Stimulated activated CD8-positive, alpha-beta memory T cell treated with anti-CD3 and anti-CD28 coated beads, Interleukin-12 subunit alpha, Interleukin-12 subunit beta, amount 100 ng/mL, for 1 hour (primary cell): ENCODE measurements around the gene C13orf46.

Experiments
- DNase-seq: peaks from one replicate; pipeline ENCODE4 v3.0.0-alpha.2; 2020; ENCODE audit warnings: low read depth

C13orf46 gene

GRCh38 chr13:113938246-113938645, 35.6 kb downstream of the C13orf46 start:
- no peak for DNase-seq

GRCh38 chr13:113937527-113938180, 36.2 kb downstream of the C13orf46 start:
- DNase-seq: no peak

DNA sequence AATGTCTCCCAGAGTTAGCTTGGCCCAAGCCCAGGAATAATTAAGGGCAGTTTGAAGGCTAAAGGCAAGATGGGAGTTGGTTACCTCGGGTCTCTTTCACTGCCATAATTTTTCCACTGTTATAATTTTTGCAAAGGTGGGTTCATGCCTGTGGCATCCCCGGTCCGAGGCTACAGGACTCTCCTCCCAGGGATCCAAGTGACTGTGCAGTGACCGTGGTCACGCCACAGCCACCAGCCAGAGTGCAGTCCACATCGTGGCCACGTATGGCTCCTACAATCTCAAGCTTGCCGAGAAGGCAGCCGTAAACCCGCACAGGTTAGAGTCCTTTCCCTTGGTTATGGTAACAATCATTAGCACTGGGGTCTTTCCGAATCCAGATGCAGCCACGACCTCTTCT, 36.8 kb downstream of the C13orf46 start:
- no peak for DNase-seq

DNA sequence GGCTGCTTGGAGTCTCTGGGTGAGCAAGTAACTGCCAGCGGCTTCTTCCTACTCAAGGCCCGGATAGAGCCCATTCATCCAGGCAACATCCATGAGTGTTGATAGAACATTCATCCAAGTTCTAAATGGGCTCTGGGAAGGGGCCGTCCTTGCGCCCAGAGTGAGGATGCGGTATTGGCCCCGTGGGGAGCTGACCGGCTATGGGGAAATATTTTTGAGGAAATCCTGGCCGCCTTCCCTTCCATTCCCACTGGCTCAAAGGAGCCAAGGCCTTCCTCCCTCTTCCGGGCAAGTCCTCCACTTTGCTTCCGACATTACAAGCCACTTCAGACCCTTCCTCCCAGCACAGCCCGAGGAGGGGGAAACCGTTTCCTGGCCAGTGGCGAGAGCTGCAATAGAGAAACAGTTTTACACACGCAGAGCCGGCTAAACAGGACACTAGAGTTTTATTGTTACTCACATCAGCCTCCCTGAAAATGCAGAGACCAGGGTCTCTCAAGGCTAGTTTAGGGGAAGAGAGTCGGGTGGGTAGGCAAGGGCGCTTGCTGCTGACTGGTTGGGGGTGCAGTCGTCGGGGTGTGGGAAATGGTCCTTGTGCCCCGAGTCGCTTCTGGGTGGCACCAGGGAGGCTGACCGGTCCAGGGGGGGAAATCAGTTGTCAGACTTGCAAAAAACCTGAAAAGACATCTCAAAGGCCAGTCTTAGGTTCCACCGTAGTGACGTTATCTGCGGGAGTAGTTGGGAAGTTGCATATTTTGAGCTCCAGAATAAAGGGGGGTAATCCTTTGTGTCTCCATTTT, 37.5 kb downstream of the C13orf46 start:
- DNase-seq: no peak

DNA sequence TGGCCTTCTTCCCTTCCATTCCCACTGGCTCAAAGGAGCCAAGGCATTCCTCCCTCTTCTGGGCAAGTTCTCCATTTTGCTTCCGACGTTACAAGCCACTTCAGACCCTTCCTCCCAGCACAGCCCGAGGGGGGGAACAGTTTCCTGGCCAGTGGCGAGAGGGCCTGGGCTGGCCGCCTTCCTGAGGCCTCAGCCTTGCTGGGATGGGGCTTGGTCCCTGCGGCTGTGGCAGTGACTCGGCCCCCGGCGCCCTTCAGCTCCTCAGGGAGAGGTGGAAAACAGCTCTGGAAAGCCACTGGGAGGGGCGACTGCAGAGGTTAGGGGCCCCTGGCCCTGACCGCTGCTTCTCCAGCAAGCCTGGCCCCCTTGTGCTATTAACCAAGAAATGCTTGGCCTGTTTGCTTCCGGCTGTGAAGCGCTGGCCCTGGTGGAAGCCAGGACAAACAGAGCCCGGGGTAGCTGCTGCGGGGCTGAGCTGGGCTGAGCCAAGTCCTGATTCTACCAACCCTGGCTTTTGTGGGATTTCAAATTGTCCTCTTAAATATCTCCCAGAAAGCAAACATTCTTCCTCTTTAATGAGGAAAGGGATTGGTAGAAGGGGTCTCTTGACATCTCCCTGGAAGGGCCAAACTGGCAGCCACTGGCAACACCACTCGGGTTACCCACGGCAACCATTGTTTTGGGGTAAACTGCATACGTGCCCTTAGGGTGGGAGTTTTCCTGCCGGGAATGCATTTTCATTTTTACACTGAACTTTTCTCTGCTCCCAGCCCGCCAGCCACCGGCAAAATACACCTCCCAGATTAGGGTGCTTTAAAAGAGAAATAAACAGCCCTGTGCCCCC, 38.7 kb downstream of the C13orf46 start:
- no peak for DNase-seq

GRCh38 chr13:113934576-113934975, 39.3 kb downstream of the C13orf46 start:
- DNase-seq: no peak

DNA sequence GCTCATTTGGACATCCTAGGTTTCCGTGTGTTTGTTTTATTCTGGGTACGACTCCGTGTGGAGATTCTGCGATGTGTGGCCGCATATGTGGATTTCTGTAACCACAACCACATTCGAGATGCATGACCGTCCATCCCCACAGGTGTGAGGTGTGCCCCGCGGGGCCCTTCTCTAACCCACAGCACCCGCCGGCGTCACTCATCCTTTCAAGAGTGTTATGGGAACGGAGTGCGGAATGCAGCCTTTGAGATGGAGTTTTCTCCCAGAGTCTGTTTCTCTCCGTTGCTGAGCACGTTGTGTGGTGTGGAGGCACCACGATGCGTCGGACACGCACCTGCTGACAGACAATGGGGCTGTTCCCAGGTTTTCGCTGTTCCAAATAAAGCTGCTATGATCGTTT, 40.0 kb downstream of the C13orf46 start:
- no peak for DNase-seq

DNA sequence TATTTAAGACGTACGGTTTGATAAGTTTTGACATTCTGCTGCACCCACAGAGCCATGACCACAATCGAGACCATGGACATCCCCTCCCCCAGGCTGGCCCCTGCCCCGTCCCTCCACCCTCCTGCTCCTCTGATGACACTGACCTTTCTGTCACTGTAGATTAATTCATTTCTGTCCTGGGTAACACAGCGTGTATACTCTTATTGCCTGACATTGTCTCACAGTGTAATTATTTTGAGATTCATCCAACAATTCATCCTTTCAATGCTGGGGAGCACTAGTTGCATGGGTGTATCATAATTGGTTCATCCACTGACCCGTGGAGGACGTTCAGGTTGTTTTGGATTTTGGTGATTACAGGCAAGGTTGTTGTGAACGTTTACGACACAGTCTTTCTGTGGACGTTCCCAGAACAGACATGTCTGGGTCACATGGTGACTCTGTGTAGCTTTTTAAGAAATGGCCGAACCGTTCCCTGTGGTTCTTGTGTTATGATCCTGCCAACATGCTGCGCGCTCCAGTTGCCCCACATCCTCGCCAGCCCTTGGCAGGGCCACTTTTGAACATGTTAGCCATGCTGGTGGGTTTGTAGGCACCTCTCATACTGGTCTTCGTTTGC, 41.9 kb downstream of the C13orf46 start:
- no peak for DNase-seq

DNA sequence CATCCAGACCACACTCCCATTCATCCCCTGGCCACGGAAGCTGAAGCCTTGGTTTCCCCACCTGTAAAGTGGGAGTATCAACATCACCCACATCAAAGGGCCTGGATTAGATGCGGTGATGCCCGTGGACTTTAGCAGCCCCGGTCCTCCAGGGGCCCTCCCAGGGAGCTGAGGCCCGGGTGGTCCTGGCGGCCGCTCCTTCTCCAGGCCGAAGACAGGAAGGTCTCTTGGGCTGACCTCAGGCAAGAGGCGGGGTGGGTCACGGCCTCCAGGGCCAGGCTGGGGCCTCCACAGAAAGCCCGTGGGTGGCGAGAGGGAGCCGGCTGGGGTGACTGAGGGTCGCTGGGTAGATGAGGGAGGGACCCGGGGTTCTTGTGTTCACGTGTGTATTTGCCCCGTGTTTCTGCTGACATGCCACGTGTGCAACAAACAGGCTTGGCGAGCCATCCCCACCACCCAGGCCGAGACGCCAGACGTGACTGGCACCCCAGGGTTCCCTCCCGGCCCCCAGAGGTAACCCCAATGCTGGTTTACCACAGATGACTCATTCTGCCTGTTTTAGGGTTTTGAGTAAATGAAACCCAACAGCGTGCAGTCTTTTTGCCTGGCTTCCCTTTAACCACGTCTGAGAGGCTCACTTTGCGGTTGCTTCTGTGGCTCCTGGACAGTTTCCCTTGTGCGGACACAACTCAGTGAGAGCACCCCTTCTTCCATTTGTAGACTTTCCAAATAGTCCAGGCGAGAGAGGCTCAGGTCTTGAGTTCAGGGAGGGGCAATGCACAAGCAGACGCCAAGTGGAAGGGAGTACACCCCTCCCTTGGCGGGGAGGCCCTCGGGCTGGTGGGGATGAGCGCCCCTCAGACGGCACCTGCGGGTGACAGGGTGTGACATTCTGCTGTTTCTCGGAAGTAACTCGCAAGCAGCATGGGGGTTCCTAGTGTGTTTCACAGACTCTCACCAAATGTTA, 42.9 kb downstream of the C13orf46 start:
- no peak for DNase-seq

- no peak for DNase-seq
Measured at GRCh38 chr13:113929628-113930615, 44.0 kb downstream of the C13orf46 start.

GRCh38 chr13:113928685-113929627, 44.9 kb downstream of the C13orf46 start:
- no peak for DNase-seq

DNA sequence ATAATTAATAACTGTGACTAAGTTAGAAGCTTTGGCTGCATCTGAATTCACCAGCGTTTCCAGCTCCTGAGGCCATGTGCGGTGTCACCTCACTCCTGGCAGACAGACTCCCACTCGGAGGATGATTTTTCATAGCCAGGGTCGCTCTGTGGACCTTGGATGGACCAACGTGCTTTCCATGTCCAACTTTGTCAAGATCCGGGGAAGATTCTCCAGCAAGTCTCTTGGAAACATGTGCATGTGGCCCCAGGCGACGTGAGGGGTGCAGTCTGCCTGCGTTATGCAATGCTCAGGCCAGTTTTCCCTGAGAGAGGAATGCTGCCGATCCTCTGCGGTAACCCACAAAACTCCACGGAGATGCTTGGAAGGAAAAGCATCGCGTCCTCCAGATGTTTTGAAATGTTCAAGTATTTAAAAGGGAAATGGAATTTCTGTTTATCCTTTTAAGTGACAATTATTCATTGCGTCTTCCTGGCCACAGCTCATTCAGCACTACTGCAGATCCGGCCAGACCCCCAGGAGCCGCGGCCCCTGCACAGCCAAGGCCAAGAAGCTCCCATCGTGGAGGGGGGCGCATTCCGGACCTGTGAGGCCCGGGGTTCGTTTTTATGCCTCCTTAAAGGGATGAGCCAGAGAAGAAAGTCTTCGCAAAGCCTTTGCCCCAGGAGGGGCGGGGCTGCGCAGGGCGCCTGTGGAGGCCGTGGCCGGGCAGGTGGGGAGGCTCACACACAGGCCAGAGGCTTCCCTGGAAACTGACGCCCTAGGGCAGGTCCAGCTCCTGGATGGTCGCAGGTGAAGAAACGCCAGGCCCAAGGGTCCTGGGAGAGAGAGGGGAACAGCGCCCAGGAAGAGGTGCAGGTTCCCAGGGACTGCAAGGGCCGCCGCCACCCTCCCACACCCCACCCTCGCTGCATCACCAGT, 46.0 kb downstream of the C13orf46 start:
- DNase-seq: no peak

DNA sequence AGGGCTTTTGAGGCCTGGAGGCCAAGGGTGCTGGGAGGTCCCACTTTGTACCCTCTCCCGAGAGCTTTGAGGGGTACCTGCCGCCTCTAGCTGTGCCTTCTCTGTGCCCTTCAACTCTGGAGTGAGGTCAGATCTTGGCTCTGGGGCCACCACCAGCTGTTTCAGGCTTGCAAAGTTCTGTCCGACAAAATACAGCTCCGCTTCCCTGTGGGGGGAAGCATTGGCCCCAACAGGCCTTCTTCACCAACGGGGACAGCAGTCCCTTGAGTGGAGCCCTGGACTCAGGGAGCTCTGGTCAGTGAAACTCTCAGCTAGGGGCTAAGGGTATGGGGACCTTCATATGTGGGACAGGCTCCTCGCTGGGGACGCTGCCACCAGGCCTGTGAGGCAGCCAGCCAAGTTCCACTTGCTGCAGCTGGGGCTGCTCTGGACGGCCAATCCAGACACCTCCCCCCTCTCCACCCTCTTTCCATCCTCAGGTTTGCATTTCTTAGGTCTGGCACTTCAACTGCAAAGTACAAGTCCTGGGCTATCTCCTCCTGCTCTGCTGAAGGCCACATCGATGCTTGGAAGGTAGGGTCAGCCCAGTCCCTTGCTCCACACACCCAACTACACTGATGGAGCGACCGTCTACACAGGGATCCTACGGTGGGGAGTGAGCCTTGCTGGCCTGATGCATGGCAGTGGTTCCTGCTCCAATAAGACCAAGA, 46.8 kb downstream of the C13orf46 start:
- no peak for DNase-seq

DNA sequence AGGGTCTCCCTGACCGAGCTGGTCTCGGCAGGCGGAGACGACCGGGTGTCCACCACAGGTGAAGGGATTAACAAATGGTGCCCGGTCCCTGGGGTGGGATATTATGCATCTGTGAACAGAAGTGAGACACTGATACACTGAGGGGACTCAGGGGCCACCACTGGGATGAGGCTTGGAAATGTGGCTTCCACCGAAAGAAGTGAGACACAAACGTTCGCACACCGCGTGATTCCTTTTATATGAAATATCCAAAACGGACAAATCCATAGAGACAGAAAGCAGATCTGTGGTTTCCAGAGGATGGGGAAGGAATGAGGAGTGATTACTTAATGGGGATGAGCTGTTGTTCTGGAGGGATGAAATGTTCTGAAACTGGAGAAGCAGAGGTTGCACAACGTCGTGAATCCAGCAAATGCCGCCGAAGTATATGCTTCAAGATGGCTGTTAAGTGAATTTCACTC, 47.5 kb downstream of the C13orf46 start:
- DNase-seq: no peak

- DNase-seq: no peak
Measured at GRCh38 chr13:113924184-113924901, 49.5 kb downstream of the C13orf46 start.

DNA sequence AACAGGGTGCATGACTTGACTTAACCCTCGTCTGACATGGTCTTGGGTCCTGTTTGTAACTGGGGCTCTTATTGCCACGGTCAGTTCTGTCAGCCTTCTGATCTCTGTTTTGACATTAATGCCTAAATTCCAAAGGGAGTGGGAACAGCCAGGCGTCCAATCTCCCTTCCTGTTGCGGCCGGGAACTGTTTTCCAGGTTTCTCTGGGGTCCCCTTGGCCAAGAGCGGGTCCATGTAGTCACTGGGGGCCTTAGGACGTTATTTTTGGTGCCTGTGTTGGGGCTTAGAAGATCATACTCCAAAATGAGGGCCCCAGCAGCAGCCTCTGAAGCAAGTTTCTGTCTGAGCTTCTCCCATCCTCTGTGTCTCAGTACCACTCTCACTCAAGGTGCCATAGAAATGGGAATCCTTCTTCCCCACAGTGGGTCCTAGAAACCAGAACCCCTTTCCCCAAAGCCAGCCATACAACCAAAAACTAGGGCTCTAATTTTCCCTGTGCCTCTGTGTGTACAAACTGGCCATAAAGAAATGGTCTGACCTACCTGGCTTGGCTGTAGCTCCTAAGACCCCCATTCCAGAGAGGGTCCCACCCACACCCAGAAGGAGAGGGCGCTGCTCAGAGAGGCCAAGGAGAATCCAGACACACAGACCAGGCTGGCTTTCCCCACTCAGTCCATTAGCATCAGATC, 50.4 kb downstream of the C13orf46 start:
- DNase-seq: no peak
